Effector memory CD8-positive, alpha-beta T cell (primary cell): Measurements from ENCODE around the gene AGK.
"Not testable (repeated sequence)": the region's sequence is repeated elsewhere in the genome, so short reads cannot be mapped to it uniquely, and the experiment has no call there.

Source experiments
- ATAC-seq: fragments of 150-1000 bp; cut with Tn5 transposase; replicated peaks from 2 replicates; pipeline ENCODE4 v1.10.0; 2021; ENCODE audit warnings: mild to moderate bottlenecking, moderate library complexity
- DNase-seq, 3 experiments: peaks; one replicate each; pipeline ENCODE4 v3.0.0; 2021
- H3K27ac Mint-ChIP-seq, 2 donors: one replicate each; pipeline ENCODE4 v1.8.0; 2022; ENCODE audit warnings: mild to moderate bottlenecking in 2 of 2, mixed read lengths in 2 of 2, moderate library complexity in 2 of 2
- H3K27me3 Mint-ChIP-seq, 2 donors: one replicate each; pipeline ENCODE4 v1.8.0; 2022; ENCODE audit warnings: mixed read lengths in 2 of 2
- H3K36me3 Mint-ChIP-seq: one replicate; pipeline ENCODE4 v1.8.0; 2022; ENCODE audit warnings: mild to moderate bottlenecking, moderate library complexity, mixed read lengths; ENCODE audit not compliant: insufficient read depth
- H3K4me1 Mint-ChIP-seq, 2 donors: one replicate each; pipeline ENCODE4 v1.8.0; 2022; ENCODE audit warnings: low read depth in 2 of 2, mixed read lengths in 2 of 2
- H3K4me3 Mint-ChIP-seq, 2 donors: one replicate each; pipeline ENCODE4 v1.8.0; 2022; ENCODE audit warnings: mild to moderate bottlenecking in 2 of 2, mixed read lengths in 2 of 2, moderate library complexity in 2 of 2
- H3K9me3 Mint-ChIP-seq, 2 donors: one replicate each; pipeline ENCODE4 v1.8.0; 2022; ENCODE audit warnings: mixed read lengths in 2 of 2

AGK gene

GRCh38 chr7:141610671-141611070 is 59.5 kb downstream of the AGK start:
- H3K27ac Mint-ChIP-seq: no peak overlapping the region
- no peaks in the 10 kb centered on the region for H3K9me3 Mint-ChIP-seq
- H3K4me1 Mint-ChIP-seq: no peaks in the 10 kb centered on the region
- H3K36me3 Mint-ChIP-seq: peaks cover 24% of the 10 kb centered on the region
- ATAC-seq (no peak), DNase-seq (no peak)
- no peak overlapping the region for H3K4me3 Mint-ChIP-seq
- H3K27me3 Mint-ChIP-seq: no peaks in the 10 kb centered on the region

GRCh38 chr7:141612861-141613260 is 61.7 kb downstream of the AGK start:
- Mint-ChIP-seq H3K27me3 (no peaks in the 10 kb centered on the region), H3K9me3 (no peaks in the 10 kb centered on the region), H3K27ac (no peak overlapping the region), H3K4me3 (no peak overlapping the region), H3K4me1 (no peaks in the 10 kb centered on the region), H3K36me3 (peaks cover 32% of the 10 kb centered on the region)
- ATAC-seq (no peak), DNase-seq (no peak)

- DNase-seq: no peak
- peaks cover 35% of the 10 kb centered on the region for H3K36me3 Mint-ChIP-seq
- no peaks in the 10 kb centered on the region for H3K4me1 Mint-ChIP-seq
- ATAC-seq: no peak
- no peaks in the 10 kb centered on the region for H3K27me3 Mint-ChIP-seq
- no peaks in the 10 kb centered on the region for H3K9me3 Mint-ChIP-seq
- no peak overlapping the region for H3K27ac Mint-ChIP-seq
- no peak overlapping the region for H3K4me3 Mint-ChIP-seq
Measured at GRCh38 chr7:141617280-141617679, 66.1 kb downstream of the AGK start.

- no peak overlapping the region for H3K27ac Mint-ChIP-seq
- no peaks in the 10 kb centered on the region for H3K9me3 Mint-ChIP-seq
- H3K36me3 Mint-ChIP-seq: peaks cover 30% of the 10 kb centered on the region
Measured at GRCh38 chr7:141619745-141620144, 68.5 kb downstream of the AGK start.

GRCh38 chr7:141624763-141625162 is 73.6 kb downstream of the AGK start:
- H3K27me3 Mint-ChIP-seq: no peaks in the 10 kb centered on the region
- no peak for DNase-seq
- peaks cover 22% of the 10 kb centered on the region for H3K36me3 Mint-ChIP-seq
- H3K4me1 Mint-ChIP-seq: no peaks in the 10 kb centered on the region
- H3K4me3 Mint-ChIP-seq: no peak overlapping the region
- H3K27ac Mint-ChIP-seq: no peak overlapping the region
- H3K9me3 Mint-ChIP-seq: no peaks in the 10 kb centered on the region
- ATAC-seq: no peak

More at GRCh38 chr7:141619745-141620144, 68.5 kb downstream of the AGK start:
- Mint-ChIP-seq H3K4me3 (no peak overlapping the region), H3K4me1 (no peaks in the 10 kb centered on the region), H3K27me3 (no peaks in the 10 kb centered on the region)
- ATAC-seq: no peak
- DNase-seq: no peak

GRCh38 chr7:141630621-141631020 is 79.4 kb downstream of the AGK start:
- no peak for DNase-seq
- H3K36me3 Mint-ChIP-seq: peaks cover 11% of the 10 kb centered on the region
- no peak for ATAC-seq

GRCh38 chr7:141631525-141631924 is 80.3 kb downstream of the AGK start:
- H3K9me3 Mint-ChIP-seq: no peaks in the 10 kb centered on the region
- ATAC-seq (no peak), DNase-seq (no peak)
- H3K27ac Mint-ChIP-seq: no peak overlapping the region
- H3K36me3 Mint-ChIP-seq: peaks cover 8% of the 10 kb centered on the region
- H3K4me1 Mint-ChIP-seq: no peaks in the 10 kb centered on the region
- H3K27me3 Mint-ChIP-seq: no peaks in the 10 kb centered on the region
- no peak overlapping the region for H3K4me3 Mint-ChIP-seq

More at GRCh38 chr7:141630621-141631020, 79.4 kb downstream of the AGK start:
- H3K4me3 Mint-ChIP-seq: no peak overlapping the region
- H3K27ac Mint-ChIP-seq: no peak overlapping the region
- no peaks in the 10 kb centered on the region for H3K9me3 Mint-ChIP-seq
- no peaks in the 10 kb centered on the region for H3K27me3 Mint-ChIP-seq
- H3K4me1 Mint-ChIP-seq: no peaks in the 10 kb centered on the region

- H3K36me3 Mint-ChIP-seq: peaks cover 11% of the 10 kb centered on the region
- ATAC-seq: no peak
- no peaks in the 10 kb centered on the region for H3K4me1 Mint-ChIP-seq
- peak overlapping the region in 1 of 2 donors; percentile 36 for H3K27ac Mint-ChIP-seq
- no peaks in the 10 kb centered on the region for H3K27me3 Mint-ChIP-seq
- H3K9me3 Mint-ChIP-seq: no peaks in the 10 kb centered on the region
- no peak for DNase-seq
- H3K4me3 Mint-ChIP-seq: no peak overlapping the region
Measured at GRCh38 chr7:141634065-141634464, 82.9 kb downstream of the AGK start.

GRCh38 chr7:141636053-141636452 is 84.8 kb downstream of the AGK start:
- Mint-ChIP-seq H3K4me1 (no peaks in the 10 kb centered on the region), H3K4me3 (no peak overlapping the region), H3K9me3 (no peaks in the 10 kb centered on the region), H3K27ac (no peak overlapping the region), H3K27me3 (no peaks in the 10 kb centered on the region), H3K36me3 (peaks cover 13% of the 10 kb centered on the region)
- no peak for DNase-seq
- ATAC-seq: no peak

GRCh38 chr7:141640239-141640840 is 89.1 kb downstream of the AGK start:
- Mint-ChIP-seq H3K4me1 (no peaks in the 10 kb centered on the region), H3K4me3 (no peak overlapping the region), H3K27ac (peak overlapping the region; percentile 57 to 59), H3K9me3 (no peaks in the 10 kb centered on the region), H3K36me3 (peaks cover 5% of the 10 kb centered on the region), H3K27me3 (no peaks in the 10 kb centered on the region)
- no peak for ATAC-seq
- DNase-seq: no peak

- Mint-ChIP-seq H3K9me3 (no peaks in the 10 kb centered on the region), H3K36me3 (peaks cover 8% of the 10 kb centered on the region), H3K4me3 (no peak overlapping the region), H3K27ac (no peak overlapping the region), H3K4me1 (no peaks in the 10 kb centered on the region), H3K27me3 (no peaks in the 10 kb centered on the region)
- DNase-seq (no peak), ATAC-seq (no peak)
Measured at GRCh38 chr7:141641876-141642275, 90.7 kb downstream of the AGK start.

GRCh38 chr7:141645188-141645587 is 94.0 kb downstream of the AGK start:
- H3K27ac Mint-ChIP-seq: no peak overlapping the region
- no peaks in the 10 kb centered on the region for H3K9me3 Mint-ChIP-seq
- ATAC-seq (no peak), DNase-seq (no peak)
- H3K36me3 Mint-ChIP-seq: peaks cover 20% of the 10 kb centered on the region
- H3K27me3 Mint-ChIP-seq: no peaks in the 10 kb centered on the region
- H3K4me3 Mint-ChIP-seq: no peak overlapping the region
- no peaks in the 10 kb centered on the region for H3K4me1 Mint-ChIP-seq

GRCh38 chr7:141646826-141647480 is 95.7 kb downstream of the AGK start:
- ATAC-seq (no peak), DNase-seq (no peak)
- no peak overlapping the region for H3K4me3 Mint-ChIP-seq
- H3K27me3 Mint-ChIP-seq: no peaks in the 10 kb centered on the region
- no peaks in the 10 kb centered on the region for H3K9me3 Mint-ChIP-seq
- peaks cover 20% of the 10 kb centered on the region for H3K36me3 Mint-ChIP-seq
- H3K27ac Mint-ChIP-seq: peak overlapping the region; percentile 8 to 82
- H3K4me1 Mint-ChIP-seq: no peaks in the 10 kb centered on the region

- not testable (repeated sequence) for H3K27me3 Mint-ChIP-seq, H3K9me3 Mint-ChIP-seq, ATAC-seq, DNase-seq, H3K4me3 Mint-ChIP-seq, H3K4me1 Mint-ChIP-seq
- Mint-ChIP-seq H3K36me3 (peaks cover 20% of the 10 kb centered on the region), H3K27ac (peak overlapping the region; percentile 47 to 82)
Measured at GRCh38 chr7:141647701-141648100, 96.5 kb downstream of the AGK start.
